GM18502 (cell line): ENCODE results near the gene TBXT.

ENCODE experiments used
- ATAC-seq: cut with Tn5 transposase; IDR thresholded peaks from one replicate; pipeline ENCODE4 v1.9.1; 2021; ENCODE audit warnings: mild to moderate bottlenecking; ENCODE audit not compliant: unreplicated experiment, poor library complexity

The TBXT gene

DNA sequence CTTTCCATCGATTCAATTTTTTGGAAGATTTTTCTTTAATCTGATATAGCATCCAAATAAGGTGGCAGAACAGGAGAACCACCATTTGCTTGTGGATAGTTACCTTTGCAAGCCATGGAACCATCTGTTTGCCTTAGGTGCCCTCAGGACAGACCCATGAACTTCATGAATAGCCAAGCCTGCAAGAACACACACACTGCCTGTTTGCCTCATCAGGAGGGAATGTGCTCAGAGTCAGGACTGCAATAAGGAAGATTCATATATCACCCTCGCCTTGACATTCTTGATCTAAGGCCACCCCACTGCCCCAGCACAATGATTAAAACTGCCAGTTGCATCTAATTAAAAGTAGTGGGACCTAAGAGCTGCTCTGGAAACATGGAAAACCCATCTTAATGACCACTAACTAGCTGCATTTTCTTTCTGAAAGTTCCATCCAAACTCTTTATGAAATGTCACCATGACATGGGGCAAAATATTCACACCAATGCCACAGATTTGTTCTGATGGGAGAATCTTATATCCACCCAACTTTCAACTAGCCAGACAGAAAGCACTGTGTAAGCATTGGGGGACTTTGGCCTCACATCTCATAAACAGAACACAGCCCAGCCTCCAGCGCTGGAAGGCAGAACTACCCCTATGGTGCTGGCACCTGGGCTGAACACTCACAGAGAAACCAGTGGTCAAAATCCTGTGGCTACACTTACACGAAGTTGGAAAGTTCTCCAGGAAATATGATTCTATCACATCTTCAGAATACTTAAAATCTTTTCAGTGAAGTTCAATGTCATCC, 48.3 kb downstream of the TBXT start:
- ATAC-seq = no peak

DNA sequence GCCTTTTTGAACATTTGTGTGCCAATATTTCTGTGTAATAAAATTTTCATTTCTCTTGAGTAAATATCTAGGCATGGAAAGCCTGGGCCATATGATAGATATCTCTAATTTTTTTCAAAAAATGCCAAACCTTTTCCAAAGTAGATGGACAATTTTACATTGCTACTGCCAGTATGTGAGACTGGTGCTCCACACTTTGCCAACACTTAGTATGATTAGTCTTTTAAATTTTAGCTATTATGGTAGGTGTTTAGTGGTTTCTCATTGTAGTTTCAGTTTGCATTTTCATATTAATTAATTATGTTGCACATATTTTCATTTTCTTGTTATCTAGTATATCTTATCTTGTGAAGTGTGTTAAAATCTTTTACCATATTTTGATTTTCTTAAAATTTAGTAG, 52.0 kb downstream of the TBXT start:
- no peak for ATAC-seq

DNA sequence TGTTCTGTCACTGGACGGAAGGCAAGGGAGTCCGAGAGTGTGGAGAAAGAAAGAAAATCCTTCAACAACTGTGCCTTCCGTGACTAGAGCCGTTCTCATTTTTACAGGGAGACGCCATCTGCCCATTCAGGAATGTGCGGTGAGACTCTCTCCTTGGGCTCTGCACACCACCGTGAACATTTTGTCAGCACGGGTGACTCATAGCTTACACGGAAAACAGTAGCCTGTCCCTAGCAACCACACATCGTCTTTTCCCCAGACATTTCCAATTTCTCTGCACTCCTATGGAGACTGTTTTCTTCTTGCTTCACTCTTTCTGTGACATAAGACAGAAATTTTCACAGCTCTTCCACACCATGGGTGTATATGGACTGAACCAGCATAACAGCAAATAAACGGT, 55.1 kb downstream of the TBXT start:
- no peak for ATAC-seq

DNA sequence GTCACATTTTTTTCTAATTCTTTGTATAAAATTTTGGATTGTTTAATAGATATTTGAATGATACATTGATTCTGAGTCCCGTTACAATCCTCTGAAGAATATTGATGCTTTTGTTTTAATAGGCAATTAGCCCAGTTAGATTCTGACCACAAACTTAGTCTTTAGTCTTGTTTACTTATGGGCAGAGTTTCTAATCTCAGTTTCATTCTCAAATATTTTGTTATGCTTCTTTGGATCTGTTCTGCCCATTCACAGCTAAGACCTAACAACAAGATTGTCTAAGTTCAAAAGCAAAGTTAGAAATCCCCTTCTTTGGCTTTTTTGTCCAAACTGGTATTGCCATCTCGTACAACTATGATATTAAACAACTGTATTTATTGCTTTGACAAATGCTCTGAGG, 58.0 kb downstream of the TBXT start:
- ATAC-seq = peak; percentile 74
